Chondrocyte (in vitro differentiated cells): Measurements from ENCODE around the gene AFF1. TPM values are rescaled to one million over a fixed set of nuclear protein-coding genes. Genes with fewer than 3 reads are reported as not detected.
A peak's percentile ranks its signal among the peaks of the same experiment; 100 is the strongest.

Experiments used
- DNase-seq: peaks from one replicate; pipeline ENCODE4 v3.0.0; 2021; ENCODE audit warnings: mixed read lengths, low spot score
- H3K27ac Mint-ChIP-seq: one replicate; pipeline ENCODE4 v1.8.0; 2021; ENCODE audit warnings: mild to moderate bottlenecking, moderate library complexity, mixed read lengths; ENCODE audit not compliant: unreplicated experiment
- H3K27me3 Mint-ChIP-seq: 2 replicates; pipeline ENCODE4 v1.8.0; 2021; ENCODE audit warnings: low read depth, mixed read lengths
- H3K36me3 Mint-ChIP-seq: 2 replicates; pipeline ENCODE4 v1.8.0; 2021; ENCODE audit warnings: low read depth, mixed read lengths
- H3K4me1 Mint-ChIP-seq: 2 replicates; pipeline ENCODE4 v1.8.0; 2021; ENCODE audit warnings: low read depth, mild to moderate bottlenecking, mixed read lengths
- H3K4me3 Mint-ChIP-seq: one replicate; pipeline ENCODE4 v1.8.0; 2021; ENCODE audit warnings: mild to moderate bottlenecking, moderate library complexity, mixed read lengths; ENCODE audit not compliant: unreplicated experiment
- H3K9me3 Mint-ChIP-seq: 2 replicates; pipeline ENCODE4 v1.8.0; 2021; ENCODE audit warnings: low read depth, mixed read lengths
- total RNA-seq: library from RNA; stranded (reverse); gene quantifications from 3 replicates; pipeline ENCODE4 v1.2.1, GENCODE V29; 2021
- TF ChIP-seq, protein P1 (sequence below): fragments of 200-600 bp; sonication (generic); IDR thresholded peaks from 2 replicates; pipeline ENCODE4 v1.5.0; 2021; ENCODE audit warnings: antibody characterized with exemption, mild to moderate bottlenecking, moderate library complexity

AFF1 gene
- total RNA-seq, 1 donor from 2014 or later: 25.9 TPM

DNA sequence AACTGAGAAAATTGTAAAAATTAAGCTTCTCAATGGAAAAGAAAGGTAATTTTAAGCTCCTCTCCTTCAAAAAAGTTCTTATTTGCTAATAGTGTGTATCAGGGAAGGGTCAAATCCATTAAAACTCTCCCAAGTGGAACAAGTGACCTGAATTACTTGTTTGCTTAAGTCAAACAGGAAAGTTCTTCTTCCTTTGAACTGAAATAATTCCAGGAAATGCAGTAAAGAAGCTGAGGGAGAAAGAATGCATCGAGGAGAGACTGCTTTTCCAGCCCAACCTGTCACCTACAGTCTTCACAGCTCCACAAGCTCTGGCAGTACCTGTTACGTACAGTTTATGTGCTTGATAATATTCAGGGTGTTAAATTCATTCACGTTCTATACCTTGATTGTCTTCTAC, 154.6 kb downstream of the AFF1 start:
- H3K4me3 Mint-ChIP-seq: no peak overlapping the region
- no peak overlapping the region for H3K27ac Mint-ChIP-seq
- TF ChIP-seq, protein P1, sequence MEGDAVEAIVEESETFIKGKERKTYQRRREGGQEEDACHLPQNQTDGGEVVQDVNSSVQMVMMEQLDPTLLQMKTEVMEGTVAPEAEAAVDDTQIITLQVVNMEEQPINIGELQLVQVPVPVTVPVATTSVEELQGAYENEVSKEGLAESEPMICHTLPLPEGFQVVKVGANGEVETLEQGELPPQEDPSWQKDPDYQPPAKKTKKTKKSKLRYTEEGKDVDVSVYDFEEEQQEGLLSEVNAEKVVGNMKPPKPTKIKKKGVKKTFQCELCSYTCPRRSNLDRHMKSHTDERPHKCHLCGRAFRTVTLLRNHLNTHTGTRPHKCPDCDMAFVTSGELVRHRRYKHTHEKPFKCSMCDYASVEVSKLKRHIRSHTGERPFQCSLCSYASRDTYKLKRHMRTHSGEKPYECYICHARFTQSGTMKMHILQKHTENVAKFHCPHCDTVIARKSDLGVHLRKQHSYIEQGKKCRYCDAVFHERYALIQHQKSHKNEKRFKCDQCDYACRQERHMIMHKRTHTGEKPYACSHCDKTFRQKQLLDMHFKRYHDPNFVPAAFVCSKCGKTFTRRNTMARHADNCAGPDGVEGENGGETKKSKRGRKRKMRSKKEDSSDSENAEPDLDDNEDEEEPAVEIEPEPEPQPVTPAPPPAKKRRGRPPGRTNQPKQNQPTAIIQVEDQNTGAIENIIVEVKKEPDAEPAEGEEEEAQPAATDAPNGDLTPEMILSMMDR: no peak
- peaks cover 35% of the 10 kb centered on the region for H3K4me1 Mint-ChIP-seq
- H3K27me3 Mint-ChIP-seq: no peaks in the 10 kb centered on the region
- H3K9me3 Mint-ChIP-seq: no peaks in the 10 kb centered on the region
- DNase-seq: no peak
- peaks cover 4% of the 10 kb centered on the region for H3K36me3 Mint-ChIP-seq

DNA sequence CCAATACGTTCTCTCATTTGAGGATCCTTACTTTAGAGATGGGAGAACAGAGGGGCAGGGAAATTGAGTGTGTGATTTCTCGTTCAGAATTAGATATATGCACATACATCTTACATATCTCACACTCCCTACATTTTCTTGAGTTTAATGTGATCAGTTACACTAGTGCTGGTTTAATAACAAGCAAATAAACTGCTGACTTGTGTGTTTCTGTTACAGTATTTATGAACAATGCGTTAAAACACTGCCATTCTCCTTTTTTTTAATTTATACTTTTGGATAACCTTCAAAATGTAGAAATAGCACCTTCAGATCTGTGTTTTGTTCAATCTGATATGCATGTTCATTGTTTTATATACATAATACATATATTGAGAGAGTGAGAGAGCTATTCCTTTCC, 155.5 kb downstream of the AFF1 start:
- H3K27ac Mint-ChIP-seq: no peak overlapping the region

DNA sequence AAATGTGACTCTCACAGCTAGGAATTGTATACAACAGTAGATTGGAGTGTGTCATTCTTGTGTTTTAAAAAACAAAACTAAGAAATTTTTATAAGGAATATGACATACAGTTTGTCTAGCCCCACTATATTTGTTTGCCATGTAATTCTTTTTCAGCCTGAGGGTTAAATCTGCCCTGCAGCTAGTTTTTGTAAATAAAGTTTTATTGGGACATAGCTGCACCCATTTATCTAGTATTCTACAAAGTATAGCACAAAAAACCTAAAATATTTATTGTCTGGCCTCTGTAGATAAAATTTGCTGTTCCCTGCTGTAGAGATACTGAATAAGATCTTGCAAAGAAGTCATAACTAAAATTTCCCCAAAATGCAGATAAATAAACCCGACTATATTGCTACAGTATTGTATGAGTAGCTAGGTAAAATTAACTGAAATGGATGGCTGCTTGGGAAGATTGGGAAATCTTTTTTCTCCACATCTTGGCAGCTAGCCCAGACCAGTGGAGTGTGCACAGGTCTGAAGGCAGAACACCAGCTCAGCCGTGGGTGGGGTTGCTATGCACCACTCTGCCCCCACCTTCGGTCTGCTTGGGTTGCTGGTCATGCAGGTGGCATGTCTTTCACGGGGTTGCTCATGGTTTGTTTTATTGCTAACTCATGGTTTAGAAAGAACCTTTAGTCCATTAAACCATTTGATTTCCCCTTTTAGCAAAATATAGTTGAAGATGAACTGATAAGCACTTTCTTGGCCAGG, 157.8 kb downstream of the AFF1 start:
- Mint-ChIP-seq H3K36me3 (no peaks in the 10 kb centered on the region), H3K27me3 (no peaks in the 10 kb centered on the region), H3K4me1 (peaks cover 22% of the 10 kb centered on the region), H3K4me3 (no peak overlapping the region), H3K27ac (peak overlapping the region; percentile 62), H3K9me3 (no peaks in the 10 kb centered on the region)
- TF ChIP-seq, protein P1: no peak
- DNase-seq: no peak

More for the DNA sequence above, 155.5 kb downstream of the AFF1 start:
- H3K4me1 Mint-ChIP-seq: peaks cover 31% of the 10 kb centered on the region
- no peak overlapping the region for H3K4me3 Mint-ChIP-seq
- TF ChIP-seq, protein P1: no peak
- no peaks in the 10 kb centered on the region for H3K27me3 Mint-ChIP-seq
- no peaks in the 10 kb centered on the region for H3K9me3 Mint-ChIP-seq
- DNase-seq: no peak
- H3K36me3 Mint-ChIP-seq: no peaks in the 10 kb centered on the region

DNA sequence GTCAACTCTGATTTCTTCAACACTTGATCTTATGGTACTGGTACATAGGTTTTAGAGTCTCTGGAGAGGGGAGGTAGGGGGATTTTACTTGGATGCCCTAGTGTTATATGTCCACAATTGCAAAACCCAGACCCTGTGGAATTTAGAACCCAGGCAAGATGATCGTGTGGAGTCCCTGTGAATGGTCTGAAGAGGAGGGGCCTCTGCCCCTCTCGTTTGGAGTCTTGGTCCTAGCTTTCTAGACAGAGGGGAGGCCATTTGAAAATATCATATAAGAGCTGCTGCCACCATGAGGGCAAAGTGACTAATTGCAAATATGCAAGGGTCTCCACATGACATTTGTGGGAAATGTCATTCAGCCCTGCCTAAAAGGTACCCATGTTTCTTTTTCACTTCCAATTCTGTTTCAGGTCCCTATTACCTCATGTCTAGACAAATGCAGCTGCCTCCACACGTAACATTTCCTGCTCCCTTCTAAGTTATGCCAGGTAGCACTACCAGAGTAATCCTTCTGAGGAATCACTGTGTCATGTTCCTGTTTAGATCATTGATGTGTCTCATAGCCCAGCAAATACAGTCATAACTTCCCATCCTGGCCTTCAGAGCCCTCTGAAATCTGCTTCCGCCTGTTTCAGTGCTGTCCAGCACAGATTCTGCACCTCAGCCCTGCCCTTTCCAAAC, 158.8 kb downstream of the AFF1 start:
- Mint-ChIP-seq H3K4me1 (peaks cover 29% of the 10 kb centered on the region), H3K27ac (peak overlapping the region; percentile 62), H3K36me3 (no peaks in the 10 kb centered on the region), H3K27me3 (no peaks in the 10 kb centered on the region), H3K4me3 (no peak overlapping the region), H3K9me3 (no peaks in the 10 kb centered on the region)
- TF ChIP-seq, protein P1: peak; percentile 86
- DNase-seq: no peak

DNA sequence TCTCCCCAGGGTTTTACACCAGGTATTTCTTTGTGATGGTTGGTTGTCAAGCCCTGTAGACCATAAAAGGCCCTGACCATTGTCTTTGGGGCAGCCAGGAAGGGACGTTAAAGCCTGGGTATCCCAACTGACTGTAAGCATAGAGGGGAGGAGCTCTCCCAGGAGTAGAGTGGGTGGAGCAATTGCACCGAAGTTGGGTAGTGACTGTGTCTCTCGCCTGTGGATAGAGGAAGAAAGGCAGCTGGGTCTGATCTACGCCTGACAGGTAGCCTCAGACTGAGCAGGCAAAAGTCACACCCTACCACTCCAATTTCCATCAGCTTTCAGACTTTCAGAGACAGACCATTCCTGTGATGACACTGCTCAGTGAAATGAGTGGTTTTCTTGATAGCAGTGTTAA, 162.3 kb downstream of the AFF1 start:
- Mint-ChIP-seq H3K36me3 (peaks cover 3% of the 10 kb centered on the region), H3K4me1 (peaks cover 38% of the 10 kb centered on the region), H3K4me3 (no peak overlapping the region), H3K27ac (no peak overlapping the region), H3K27me3 (no peaks in the 10 kb centered on the region), H3K9me3 (no peaks in the 10 kb centered on the region)
- DNase-seq: no peak
- TF ChIP-seq, protein P1: no peak
